BLaER1 treated with 17β-estradiol and CSF1 and Interleukin-3, amounts not matched to agents 10 nM and 100 nM (cell line): ENCODE results near the gene GALNT9.
"Not testable (repeated sequence)": the region's sequence is repeated elsewhere in the genome, so short reads cannot be mapped to it uniquely, and the experiment has no call there.

Experiments used
- H3K27ac ChIP-seq, 11 experiments: shearing (Covaris generic); formaldehyde crosslinking; 2 replicates each; pipeline ENCODE4 v1.8.1; 2022
- H3K27me3 ChIP-seq, 11 experiments: shearing (Covaris generic); formaldehyde crosslinking; 2 replicates each; pipeline ENCODE4 v1.8.1; 2022
- H3K36me3 ChIP-seq, 11 experiments: shearing (Covaris generic); formaldehyde crosslinking; 2 replicates each; pipeline ENCODE4 v1.8.1; 2022
- H3K4me1 ChIP-seq, 10 experiments: shearing (Covaris generic); formaldehyde crosslinking; 2 replicates each; pipeline ENCODE4 v1.8.1; 2022
- H3K4me2 ChIP-seq, 11 experiments: shearing (Covaris generic); formaldehyde crosslinking; 2 replicates each; pipeline ENCODE4 v1.8.1; 2022
- H3K4me3 ChIP-seq, 10 experiments: shearing (Covaris generic); formaldehyde crosslinking; 2 replicates each; pipeline ENCODE4 v1.8.1; 2022
- H3K9ac ChIP-seq, 11 experiments: shearing (Covaris generic); formaldehyde crosslinking; 2 replicates each; pipeline ENCODE4 v1.8.1; 2022
- H3K9me3 ChIP-seq, 11 experiments: shearing (Covaris generic); formaldehyde crosslinking; replicated peaks in 1 of 11; 2 replicates each; pipeline ENCODE4 v1.8.1; 2022
- H4K20me1 ChIP-seq, 11 experiments: shearing (Covaris generic); formaldehyde crosslinking; 2 replicates each; pipeline ENCODE4 v1.8.1; 2022
- Cebpa-rat ChIP-seq, 11 experiments: shearing (Covaris generic); IDR thresholded peaks; 2 replicates each; pipeline ENCODE4 v1.8.1; 2022

Gene GALNT9

GRCh38 chr12:132259872-132260695 is 69.3 kb downstream of the GALNT9 start:
- H3K4me1 ChIP-seq, result peaks cover 10 to 48% (median 34%) of the 10 kb centered on the region in 10 experiments
- no peaks in the 10 kb centered on the region for H3K36me3 ChIP-seq
- H3K9ac ChIP-seq, result peak overlapping the region in 2 of 11 experiments; percentile 4 to 5; a peak in 1 of 22 replicates
- no peaks in the 10 kb centered on the region for H3K9me3 ChIP-seq
- no peak overlapping the region for H3K27ac ChIP-seq
- H3K27me3 ChIP-seq, result no peaks in the 10 kb centered on the region
- H3K4me3 ChIP-seq, result no peak overlapping the region
- H3K4me2 ChIP-seq, result peak overlapping the region in 9 of 11 experiments; percentile 24 to 66 (median 53); a peak in 17 of 22 replicates
- H4K20me1 ChIP-seq, result peaks cover 0 to 10% (median 0%) of the 10 kb centered on the region in 11 experiments; a peak in 2 of 22 replicates
- no peak for TF ChIP-seq Cebpa-rat (IDR thresholded peaks at IDR 0.05)

GRCh38 chr12:132259364-132259871 is 70.0 kb downstream of the GALNT9 start:
- Histone ChIP-seq H3K9me3 (no peaks in the 10 kb centered on the region), H3K4me2 (peak overlapping the region in 9 of 11 experiments; percentile 24 to 66 (median 53); a peak in 17 of 22 replicates), H3K36me3 (no peaks in the 10 kb centered on the region), H4K20me1 (peaks cover 0 to 10% (median 0%) of the 10 kb centered on the region in 11 experiments; a peak in 2 of 22 replicates), H3K27me3 (no peaks in the 10 kb centered on the region), H3K4me1 (peaks cover 10 to 48% (median 34%) of the 10 kb centered on the region in 10 experiments), H3K9ac (peak overlapping the region in 3 of 11 experiments; percentile 4 to 33 (median 5); a peak in 2 of 22 replicates), H3K4me3 (no peak overlapping the region), H3K27ac (no peak overlapping the region)
- no peak for TF ChIP-seq Cebpa-rat (IDR thresholded peaks at IDR 0.05)

GRCh38 chr12:132258543-132258942 is 70.8 kb downstream of the GALNT9 start:
- H3K36me3 ChIP-seq, result no peaks in the 10 kb centered on the region
- H3K9me3 ChIP-seq, result no peaks in the 10 kb centered on the region
- no peak for TF ChIP-seq Cebpa-rat (IDR thresholded peaks at IDR 0.05)
- H3K4me3 ChIP-seq, result no peak overlapping the region
- H3K27ac ChIP-seq, result no peak overlapping the region
- H3K9ac ChIP-seq, result no peak overlapping the region
- H4K20me1 ChIP-seq, result peaks cover 0 to 10% (median 0%) of the 10 kb centered on the region in 11 experiments; a peak in 2 of 22 replicates
- peaks cover 10 to 43% (median 32%) of the 10 kb centered on the region in 10 experiments for H3K4me1 ChIP-seq
- H3K27me3 ChIP-seq, result no peaks in the 10 kb centered on the region
- no peak overlapping the region for H3K4me2 ChIP-seq

GRCh38 chr12:132257955-132258490 is 71.4 kb downstream of the GALNT9 start:
- Histone ChIP-seq H3K4me2 (no peak overlapping the region), H3K27ac (no peak overlapping the region), H3K9me3 (no peaks in the 10 kb centered on the region), H3K36me3 (no peaks in the 10 kb centered on the region), H3K4me3 (no peak overlapping the region), H3K27me3 (no peaks in the 10 kb centered on the region), H3K4me1 (peaks cover 5 to 38% (median 27%) of the 10 kb centered on the region in 10 experiments), H3K9ac (no peak overlapping the region), H4K20me1 (peaks cover 0 to 9% (median 0%) of the 10 kb centered on the region in 11 experiments; a peak in 2 of 22 replicates)
- TF ChIP-seq Cebpa-rat (IDR thresholded peaks at IDR 0.05), result no peak

- no peak overlapping the region for H3K9ac ChIP-seq
- H3K4me1 ChIP-seq, result peaks cover under 1 to 31% (median 23%) of the 10 kb centered on the region in 10 experiments; a peak in 17 of 20 replicates
- H3K4me3 ChIP-seq, result no peak overlapping the region
- no peak overlapping the region for H3K27ac ChIP-seq
- H4K20me1 ChIP-seq, result peaks cover 0 to 3% (median 0%) of the 10 kb centered on the region in 11 experiments; a peak in 2 of 22 replicates
- no peaks in the 10 kb centered on the region for H3K36me3 ChIP-seq
- no peak overlapping the region for H3K4me2 ChIP-seq
- no peaks in the 10 kb centered on the region for H3K27me3 ChIP-seq
- no peaks in the 10 kb centered on the region for H3K9me3 ChIP-seq
- no peak for TF ChIP-seq Cebpa-rat (IDR thresholded peaks at IDR 0.05)
Measured at GRCh38 chr12:132257206-132257954, 72.0 kb downstream of the GALNT9 start.

- no peak overlapping the region for H3K27ac ChIP-seq
- no peaks in the 10 kb centered on the region; a peak in 1 of 22 replicates for H4K20me1 ChIP-seq
- H3K9me3 ChIP-seq, result no peaks in the 10 kb centered on the region
- no peaks in the 10 kb centered on the region for H3K36me3 ChIP-seq
- no peak overlapping the region for H3K9ac ChIP-seq
- no peak overlapping the region for H3K4me3 ChIP-seq
- no peaks in the 10 kb centered on the region for H3K27me3 ChIP-seq
- H3K4me1 ChIP-seq, result peaks cover 0 to 24% (median 18%) of the 10 kb centered on the region in 10 experiments; a peak in 17 of 20 replicates
- no peak overlapping the region for H3K4me2 ChIP-seq
- no peak for TF ChIP-seq Cebpa-rat (IDR thresholded peaks at IDR 0.05)
Measured at GRCh38 chr12:132256646-132257045, 72.7 kb downstream of the GALNT9 start.

GRCh38 chr12:132255642-132256041 is 73.7 kb downstream of the GALNT9 start:
- Histone ChIP-seq H3K4me3 (no peak overlapping the region), H3K9me3 (no peaks in the 10 kb centered on the region), H3K4me1 (peaks cover 0 to 15% (median 11%) of the 10 kb centered on the region in 10 experiments; a peak in 16 of 20 replicates), H3K36me3 (no peaks in the 10 kb centered on the region), H4K20me1 (no peaks in the 10 kb centered on the region; a peak in 1 of 22 replicates), H3K27me3 (no peaks in the 10 kb centered on the region), H3K27ac (no peak overlapping the region), H3K9ac (no peak overlapping the region), H3K4me2 (no peak overlapping the region)
- no peak for TF ChIP-seq Cebpa-rat (IDR thresholded peaks at IDR 0.05)

- Histone ChIP-seq H3K9me3 (no peaks in the 10 kb centered on the region), H3K36me3 (no peaks in the 10 kb centered on the region), H3K27me3 (no peaks in the 10 kb centered on the region), H3K27ac (no peak overlapping the region), H3K4me2 (no peak overlapping the region), H3K4me3 (no peak overlapping the region), H3K4me1 (peaks cover 9 to 17% (median 11%) of the 10 kb centered on the region in 10 experiments), H4K20me1 (no peaks in the 10 kb centered on the region; a peak in 1 of 22 replicates), H3K9ac (no peak overlapping the region)
- no peak for TF ChIP-seq Cebpa-rat (IDR thresholded peaks at IDR 0.05)
Measured at GRCh38 chr12:132253698-132254480, 75.5 kb downstream of the GALNT9 start.

GRCh38 chr12:132252981-132253380 is 76.4 kb downstream of the GALNT9 start:
- not testable (repeated sequence) for H4K20me1 ChIP-seq, H3K4me3 ChIP-seq, H3K9me3 ChIP-seq, H3K9ac ChIP-seq, H3K27me3 ChIP-seq, H3K36me3 ChIP-seq, H3K27ac ChIP-seq
- 0 out of 22 replicates have a peak overlapping the region, but pooled peaks of 1 of the 11 experiments have one; percentile 11 for H3K4me2 ChIP-seq
- H3K4me1 ChIP-seq, result peaks cover 18 to 26% (median 20%) of the 10 kb centered on the region in 10 experiments
